HT-29 (cell line): Measurements from ENCODE around the gene MBD1. TPM values are rescaled to one million over a fixed set of nuclear protein-coding genes. Genes with fewer than 3 reads are reported as not detected.
A peak's percentile ranks its signal among the peaks of the same experiment; 100 is the strongest.
"Not testable (repeated sequence)": the region's sequence is repeated elsewhere in the genome, so short reads cannot be mapped to it uniquely, and the experiment has no call there.

Experiments used
- DNase-seq: peaks from one replicate; pipeline ENCODE4 v3.0.0-alpha.2; 2015; ENCODE audit warnings: low spot score
- total RNA-seq: library from RNA; depleted of rRNA; stranded (reverse); fragments of >200 nt; shearing (Covaris generic); gene quantifications from 2 replicates; pipeline ENCODE4 v1.2.3, GENCODE V29; 2014

MBD1 gene
- total RNA-seq, 1 experiment from 2014 or later = 50.5 TPM

- DNase-seq = no peak
Measured at GRCh38 chr18:50289108-50289443, 7.8 kb upstream of the MBD1 start.

DNA sequence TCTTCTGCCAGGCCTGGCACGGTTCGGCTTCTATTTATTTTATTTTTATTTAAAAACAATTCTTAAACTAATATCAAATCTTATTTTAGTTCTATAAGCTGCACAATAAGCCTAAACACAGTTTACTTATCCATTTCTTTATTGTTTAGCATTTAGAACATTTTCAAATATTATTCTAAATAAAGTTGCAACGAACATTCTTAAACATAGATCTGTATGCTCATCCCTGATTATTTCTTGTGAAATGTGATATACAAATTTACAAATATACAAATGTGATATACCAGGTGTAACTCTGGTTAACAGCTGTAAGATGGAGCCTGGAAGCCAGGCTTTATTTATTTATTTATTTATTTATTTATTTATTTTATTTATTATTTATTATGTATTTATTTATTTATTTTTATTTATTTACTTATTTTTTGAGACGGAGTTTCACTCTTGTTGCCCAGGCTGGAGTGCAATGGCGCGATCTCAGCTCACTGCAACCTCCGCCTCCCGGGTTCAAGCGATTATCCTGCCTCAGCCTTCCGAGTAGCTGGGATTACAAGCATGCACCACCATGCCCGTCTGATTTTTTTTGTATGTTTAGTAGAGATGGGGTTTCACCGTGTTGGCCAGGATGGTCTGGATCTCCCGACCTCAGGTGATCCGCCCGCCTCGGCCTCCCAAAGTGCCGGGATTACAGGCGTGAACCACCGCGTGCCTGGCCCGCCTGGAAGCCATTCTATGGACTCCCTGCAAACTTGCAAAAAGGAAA lies 7.2 kb upstream of the MBD1 start:
- not testable (repeated sequence) for DNase-seq

- DNase-seq = peak; percentile 94
Measured at GRCh38 chr18:50287441-50288347, 6.4 kb upstream of the MBD1 start, which contains the start of gene CXXC1. CXXC1 (minus strand) TSS chr18:50287692; CDS start chr18:50287589, 103 bp downstream.

DNA sequence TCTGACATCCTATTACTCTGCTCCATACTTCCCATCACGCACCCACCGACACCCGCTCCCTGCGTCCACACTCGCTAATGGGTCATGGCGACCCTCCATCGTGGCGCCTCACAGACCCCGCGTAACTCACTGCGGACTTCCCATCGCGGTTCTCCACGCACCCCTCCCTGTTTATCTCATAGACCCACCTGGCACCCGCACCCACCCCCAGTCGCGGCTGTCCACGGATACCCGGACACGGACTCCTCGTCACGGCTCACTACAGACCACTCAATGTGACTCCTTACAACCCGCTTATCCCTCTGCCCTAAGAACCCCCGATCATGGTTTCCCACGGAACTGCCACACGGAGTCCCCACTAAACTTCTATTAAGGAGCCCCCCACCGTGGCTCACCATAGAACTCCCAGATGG lies 5.7 kb upstream of the MBD1 start:
- DNase-seq = no peak

GRCh38 chr18:50286391-50287027 lies 5.2 kb upstream of the MBD1 start:
- peak; percentile 5 for DNase-seq

GRCh38 chr18:50285631-50286321 lies 4.5 kb upstream of the MBD1 start:
- no peak for DNase-seq

- no peak for DNase-seq
Measured at GRCh38 chr18:50285071-50285470, 3.7 kb upstream of the MBD1 start.

GRCh38 chr18:50284255-50284885 lies 3.0 kb upstream of the MBD1 start:
- DNase-seq = no peak

- DNase-seq = no peak
Measured at GRCh38 chr18:50283469-50284209, 2.3 kb upstream of the MBD1 start.

- DNase-seq = no peak
Measured at GRCh38 chr18:50282521-50283335, 1.4 kb upstream of the MBD1 start.

DNA sequence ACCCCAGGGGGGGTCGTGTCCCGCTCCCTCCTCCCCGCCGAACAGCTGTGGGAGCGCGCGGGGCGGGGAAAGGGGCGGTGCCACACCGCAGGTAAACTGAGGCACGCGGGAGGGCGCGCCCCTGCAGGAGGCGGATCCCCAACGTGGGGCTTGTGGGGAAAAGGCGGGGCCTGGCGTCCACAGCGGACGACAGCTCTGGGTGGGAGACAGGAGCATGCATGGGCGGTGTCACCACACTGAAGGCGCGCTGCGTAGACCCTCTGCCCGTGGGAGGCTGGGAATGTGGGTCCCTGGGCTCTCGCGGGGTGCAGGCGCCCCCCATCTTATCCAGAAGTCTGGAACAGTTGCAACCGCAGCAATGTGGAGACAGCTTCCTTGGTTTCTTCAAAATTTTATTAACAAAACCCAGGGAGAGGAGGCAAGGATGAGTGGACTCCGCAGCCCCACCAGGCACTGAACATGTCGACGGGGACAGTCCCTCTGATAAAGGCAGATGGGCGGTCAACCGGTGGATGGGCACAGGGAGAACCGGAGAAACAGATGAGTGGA lies 723 bp upstream of the MBD1 start:
- DNase-seq = no peak

DNA sequence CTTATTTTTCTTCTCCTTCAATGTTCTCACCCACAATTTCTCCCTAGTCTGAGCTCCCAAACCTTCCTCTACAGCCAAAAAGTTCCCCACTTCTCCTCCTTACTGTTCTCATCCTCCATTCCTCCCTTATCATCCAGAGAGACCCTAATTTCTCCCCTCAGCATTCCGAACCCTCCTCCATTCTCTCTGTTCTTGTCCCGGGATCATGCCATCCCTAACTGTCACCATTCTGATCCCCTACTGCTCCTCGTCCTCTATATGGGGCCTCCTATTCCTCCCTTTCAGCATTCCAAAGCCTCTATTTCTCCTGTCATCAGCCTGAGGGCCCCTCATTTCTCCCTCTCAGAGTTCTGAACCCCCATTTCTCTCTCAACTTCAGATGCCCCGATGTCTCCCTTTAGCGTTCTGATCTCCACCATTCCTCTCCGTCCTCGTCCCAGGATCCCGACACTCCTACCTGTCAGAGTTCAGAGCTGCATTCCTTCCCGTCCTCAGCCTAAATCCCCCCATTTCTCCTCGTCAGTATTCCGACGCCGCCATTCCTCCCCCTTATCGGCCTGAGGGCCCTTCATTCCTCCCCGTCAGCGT lies 522 bp downstream of the MBD1 start:
- DNase-seq = peak; percentile 3

- DNase-seq = no peak
Measured at GRCh38 chr18:50279752-50280151, 1.6 kb downstream of the MBD1 start.

- no peak for DNase-seq
Measured at GRCh38 chr18:50277942-50278341, 3.4 kb downstream of the MBD1 start.

GRCh38 chr18:50276452-50276851 lies 4.9 kb downstream of the MBD1 start:
- no peak for DNase-seq

DNA sequence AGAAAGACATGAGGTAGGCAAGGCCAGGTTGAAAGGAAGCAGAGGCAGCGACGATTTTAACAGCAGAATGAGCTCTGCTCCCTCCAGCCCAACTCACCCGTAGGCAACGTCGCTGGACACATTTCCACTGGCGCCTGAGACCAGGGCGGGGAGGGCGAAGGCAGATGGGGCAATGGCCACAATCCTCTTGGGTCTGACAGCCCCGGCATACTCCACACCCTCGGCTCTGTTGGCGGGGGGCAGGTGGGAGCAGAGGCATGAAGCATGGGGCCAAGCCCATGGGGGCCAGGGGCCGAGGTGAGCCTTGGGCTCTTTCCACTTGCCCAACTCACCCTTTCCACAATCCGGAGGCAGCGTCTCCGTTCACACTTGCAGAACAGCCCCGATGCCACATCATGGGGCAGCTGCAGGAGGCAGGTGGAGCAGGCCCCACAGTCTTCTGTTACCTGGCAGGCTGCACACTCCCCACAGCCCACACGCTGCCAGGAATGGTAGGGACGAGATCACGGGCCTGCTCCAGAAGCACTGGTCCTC lies 5.8 kb downstream of the MBD1 start:
- no peak for DNase-seq

- DNase-seq = no peak
Measured at GRCh38 chr18:50274941-50275340, 6.4 kb downstream of the MBD1 start.

GRCh38 chr18:50274044-50274442 lies 7.3 kb downstream of the MBD1 start:
- no peak for DNase-seq
